ENCODE data around the gene STN1.

The STN1 gene

GRCh38 chr10:103869336-103869735, 48.6 kb downstream of the STN1 start:
- DNase-seq (ENCODE audit: low read depth in 2 of 2, low spot score in 1 of 2): no peak

DNA sequence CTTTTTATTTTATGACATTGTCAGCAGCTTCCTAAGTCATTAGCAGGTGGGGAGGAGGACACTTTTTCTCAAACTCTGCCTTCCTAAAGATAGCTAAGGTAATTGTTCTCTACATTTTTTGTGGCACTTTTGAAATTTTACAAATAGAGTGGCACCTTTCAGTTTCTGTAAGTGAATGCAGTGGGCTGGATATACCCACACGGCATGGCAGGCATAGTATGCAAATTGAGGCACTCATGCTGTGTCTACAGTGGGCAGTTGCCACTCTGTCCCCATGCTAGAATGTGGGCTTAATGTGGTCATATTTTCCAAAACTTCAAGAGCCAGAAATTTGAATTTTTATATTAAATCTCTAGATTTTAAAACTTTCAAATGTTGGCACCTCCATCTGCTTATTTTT, 49.8 kb downstream of the STN1 start:
- DNase-seq (ENCODE audit: low read depth in 2 of 2, low spot score in 1 of 2): no peak

GRCh38 chr10:103861505-103861904, 56.5 kb downstream of the STN1 start:
- no peak for DNase-seq (ENCODE audit: low read depth in 2 of 2, low spot score in 1 of 2)

DNA sequence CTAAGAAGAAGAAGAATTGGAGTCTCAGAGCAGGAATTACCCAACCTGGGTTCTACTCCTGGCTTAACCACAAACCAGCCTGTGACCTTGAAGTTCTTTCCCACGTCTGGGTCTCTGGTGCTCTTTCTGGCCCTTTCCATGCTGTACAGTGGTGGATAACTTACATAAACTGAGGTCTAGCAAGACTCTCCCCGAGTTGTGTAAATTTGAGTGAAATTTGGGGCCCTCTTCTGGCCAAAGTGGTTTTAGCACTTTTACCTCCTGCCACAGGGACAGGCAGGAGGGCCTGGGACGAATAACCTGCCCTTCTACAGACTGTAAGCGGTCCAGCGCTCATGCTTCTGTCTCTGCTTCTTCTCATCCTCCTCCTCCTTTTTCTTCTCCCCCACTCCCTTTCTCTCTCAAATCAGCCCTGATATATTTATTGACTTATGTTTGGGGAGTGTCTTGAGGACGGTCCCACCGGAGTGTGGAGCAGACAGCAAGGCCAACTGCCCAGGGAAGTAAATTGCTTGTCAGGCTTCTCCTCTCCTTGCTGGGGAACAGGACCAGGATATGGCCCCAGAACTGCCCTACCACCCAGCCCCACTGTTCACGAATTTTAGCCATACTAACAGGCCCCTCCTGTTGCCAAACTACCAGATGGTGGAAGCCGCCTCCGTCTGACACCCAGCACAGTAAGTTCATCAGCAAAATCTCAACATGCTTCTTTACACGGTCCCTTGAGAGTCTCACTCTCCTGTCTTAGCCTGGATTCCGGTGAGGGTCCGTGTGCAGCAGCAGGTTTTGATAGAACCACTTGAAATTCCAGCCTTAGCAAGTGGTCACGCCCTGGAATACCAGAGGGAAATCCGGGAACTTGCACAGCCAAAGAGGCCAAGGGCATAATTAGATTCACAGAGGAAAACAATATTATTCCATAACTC, 58.6 kb downstream of the STN1 start:
- peak in 1 of 2 donors; percentile 19 for DNase-seq (ENCODE audit: low read depth in 2 of 2, low spot score in 1 of 2)

DNA sequence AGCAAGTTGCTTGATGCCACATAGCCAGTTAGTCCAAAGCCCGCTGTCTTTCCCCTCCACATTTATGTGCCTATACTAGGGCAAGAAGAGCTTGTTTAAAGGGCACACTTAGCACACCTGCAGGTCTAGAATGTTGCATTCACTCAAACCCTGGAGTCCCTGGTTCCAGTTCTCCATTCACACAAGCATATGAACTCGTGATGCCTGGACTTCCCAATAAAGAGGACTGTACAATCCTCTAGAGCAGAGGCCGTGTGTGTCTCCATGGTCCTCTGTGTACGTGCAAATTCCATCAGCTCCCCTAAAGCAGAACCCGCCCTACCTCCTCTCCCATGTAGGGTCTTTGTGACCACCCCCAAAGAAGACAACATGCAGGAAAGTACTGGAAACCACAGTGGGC, 59.6 kb downstream of the STN1 start:
- no peak for DNase-seq (ENCODE audit: low read depth in 2 of 2, low spot score in 1 of 2)

DNA sequence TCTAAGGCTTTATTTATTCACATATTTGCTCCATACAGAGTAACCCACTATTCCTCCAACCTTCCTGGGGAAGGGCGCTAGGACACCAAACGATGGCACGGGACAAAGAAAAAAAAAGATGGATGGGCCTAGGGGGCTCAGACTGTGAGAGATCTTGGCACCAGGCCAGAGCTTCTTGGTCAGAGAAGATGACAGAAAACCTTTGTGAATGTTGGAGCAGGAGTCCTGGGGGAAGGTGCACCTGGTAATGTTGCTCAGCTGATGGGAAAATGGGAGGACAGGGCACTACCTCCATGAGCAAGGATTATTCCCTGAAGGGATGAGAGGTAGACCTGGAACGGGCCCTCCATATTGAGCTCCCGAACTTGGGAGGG, 61.2 kb downstream of the STN1 start:
- no peak for DNase-seq (ENCODE audit: low read depth in 2 of 2, low spot score in 1 of 2)

- DNase-seq (ENCODE audit: low read depth in 2 of 2, low spot score in 1 of 2): no peak
These were observed 61.9 kb downstream of the STN1 start for GRCh38 chr10:103855852-103856796.

GRCh38 chr10:103855424-103855823, 62.6 kb downstream of the STN1 start, which contains the start of gene SH3PXD2A:
Gene SH3PXD2A, minus strand, starts transcription at chr10:103855576. Its CDS starts 310 bp downstream, at chr10:103855266.
- DNase-seq (ENCODE audit: low read depth in 2 of 2, low spot score in 1 of 2): no peak

GRCh38 chr10:103854686-103855391, 63.1 kb downstream of the STN1 start:
- DNase-seq (ENCODE audit: low read depth in 2 of 2, low spot score in 1 of 2): no peak

- no peak for DNase-seq (ENCODE audit: low read depth in 2 of 2, low spot score in 1 of 2)
These were observed 63.7 kb downstream of the STN1 start for GRCh38 chr10:103854265-103854685.

- no peak for DNase-seq (ENCODE audit: low read depth in 2 of 2, low spot score in 1 of 2)
These were observed 64.3 kb downstream of the STN1 start for GRCh38 chr10:103853428-103854264.

DNA sequence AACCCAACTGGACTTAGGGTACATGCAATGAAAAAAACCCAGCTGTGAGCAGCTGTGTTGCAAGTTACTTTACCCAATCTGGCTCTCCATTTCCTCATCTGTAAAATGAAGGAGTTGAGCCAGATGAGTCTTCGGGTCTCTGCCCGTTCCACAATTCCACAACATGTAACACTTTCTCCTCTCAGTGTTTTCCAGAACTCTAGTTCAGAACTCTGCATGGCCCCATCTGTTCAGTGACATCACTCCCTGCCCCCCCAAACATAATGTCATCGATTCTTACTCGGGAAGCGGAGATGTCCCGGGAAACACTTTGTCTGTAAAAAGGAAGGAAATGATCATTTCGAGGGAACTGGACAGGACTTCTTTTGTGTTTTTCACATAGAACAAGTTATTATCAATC, 65.1 kb downstream of the STN1 start:
- DNase-seq (ENCODE audit: low read depth in 2 of 2, low spot score in 1 of 2): no peak

DNA sequence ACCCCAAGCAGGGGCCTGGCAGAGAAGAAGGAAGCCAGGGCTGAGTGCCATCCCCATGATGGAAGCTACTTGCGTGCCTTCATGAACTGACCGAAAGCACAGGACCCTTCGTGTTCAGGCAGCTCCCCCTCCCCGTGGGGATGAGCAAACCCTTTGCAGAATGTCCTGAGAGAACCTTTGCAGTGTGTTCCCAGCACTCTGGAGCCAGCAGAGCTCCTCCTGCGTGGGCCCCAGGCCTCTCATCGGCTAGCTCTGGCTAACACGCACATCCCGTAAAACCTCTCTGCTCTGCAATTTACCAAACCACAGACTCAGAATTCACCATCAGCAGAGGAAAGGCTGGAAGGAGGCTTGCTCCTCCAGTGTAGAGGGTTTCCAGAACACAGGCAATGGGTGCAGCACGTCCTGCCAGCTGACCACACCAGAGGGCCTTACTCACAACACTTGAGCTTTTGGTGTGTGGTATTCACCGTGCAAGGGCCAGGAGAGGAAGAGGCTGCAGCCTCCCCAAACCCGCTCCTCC, 65.7 kb downstream of the STN1 start:
- no peak for DNase-seq (ENCODE audit: low read depth in 2 of 2, low spot score in 1 of 2)

DNA sequence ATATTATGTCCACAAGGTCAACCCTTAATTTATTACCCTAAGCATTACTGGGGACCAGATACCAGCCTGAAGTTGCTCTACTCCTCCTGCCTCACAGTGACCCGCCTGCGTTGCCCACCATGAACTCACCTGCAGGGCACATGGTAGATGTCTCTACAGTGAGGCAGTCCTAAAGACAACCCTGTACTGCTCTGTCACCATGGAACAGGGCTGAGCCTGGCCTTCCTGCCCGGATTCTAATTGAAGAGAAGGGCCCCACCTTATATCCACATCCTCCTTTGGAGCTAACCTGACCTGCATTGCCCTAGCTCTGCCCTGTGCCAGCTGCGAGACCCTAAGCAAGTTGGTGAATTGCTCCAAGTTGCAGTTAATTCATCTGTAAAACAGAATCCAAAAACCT, 66.7 kb downstream of the STN1 start:
- DNase-seq (ENCODE audit: low read depth in 2 of 2, low spot score in 1 of 2): no peak

GRCh38 chr10:103850572-103850895, 67.5 kb downstream of the STN1 start:
- DNase-seq (ENCODE audit: low read depth in 2 of 2, low spot score in 1 of 2): no peak

GRCh38 chr10:103849880-103850571, 68.0 kb downstream of the STN1 start:
- DNase-seq (ENCODE audit: low read depth in 2 of 2, low spot score in 1 of 2): no peak

GRCh38 chr10:103849212-103849877, 68.6 kb downstream of the STN1 start:
- no peak for DNase-seq (ENCODE audit: low read depth in 2 of 2, low spot score in 1 of 2)

GRCh38 chr10:103847909-103848468, 70.0 kb downstream of the STN1 start:
- no peak for DNase-seq (ENCODE audit: low read depth in 2 of 2, low spot score in 1 of 2)

DNA sequence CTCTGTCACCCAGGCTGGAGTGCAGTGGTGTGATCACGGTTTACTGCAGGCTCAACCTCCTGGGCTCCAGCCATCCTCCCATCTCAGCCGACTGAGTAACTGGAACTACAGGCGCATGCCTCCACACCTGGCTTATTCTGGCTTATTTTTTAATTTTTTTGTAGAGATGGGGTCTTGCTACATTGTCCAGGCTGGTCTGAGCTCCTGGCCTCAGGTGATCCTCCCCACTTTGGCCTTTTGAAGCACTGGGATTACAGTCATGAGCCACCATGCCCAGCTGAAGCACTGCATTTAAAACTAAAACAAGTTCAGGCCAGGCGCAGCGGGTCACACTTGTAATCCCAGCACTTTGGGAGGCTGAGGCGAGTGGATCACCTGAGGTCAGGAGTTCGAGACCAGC, 70.6 kb downstream of the STN1 start:
- no peak for DNase-seq (ENCODE audit: low read depth in 2 of 2, low spot score in 1 of 2)
